Left colon (tissue), 2 donors: Measurements from ENCODE around the gene AKNA. TPM values are rescaled to one million over a fixed set of nuclear protein-coding genes. Genes with fewer than 3 reads are reported as not detected.

ENCODE experiments used
- ATAC-seq: fragments of 200-7000 bp; cut with Tn5 transposase; one replicate; pipeline ENCODE4 v1.9.1; 2020; ENCODE audit warnings: mild to moderate bottlenecking, moderate library complexity
- DNase-seq, 2 donors: peaks; one replicate each; pipeline ENCODE4 v3.0.0-alpha.2; 2020
- intact Hi-C, 2 donors: fragments of 100-400 bp; cut with DNase I in 1 of 2; cut with micrococcal nuclease in 1 of 2; formaldehyde crosslinking; loops; one replicate each; pipeline versions ENCODE4 v1.11.2 to v1.14.0; 2022; cut with DNase I, micrococcal nuclease
- total RNA-seq, 2 donors: library from RNA; stranded (reverse); fragmentation: NEBNext Ultra II Directional; extraction: Animal tissue kit (Norgen Biotek cat#: 25700); gene quantifications; one replicate each; pipeline ENCODE4 v1.2.1, GENCODE V29; 2021
- donor health status: DM: no; HTN: no; CAD: no.
- donor health status: DM: yes; HTN: yes; CAD: no.

The AKNA gene
- total RNA-seq, 2 donors from 2014 or later = 32.4 to 35.9 TPM

DNA sequence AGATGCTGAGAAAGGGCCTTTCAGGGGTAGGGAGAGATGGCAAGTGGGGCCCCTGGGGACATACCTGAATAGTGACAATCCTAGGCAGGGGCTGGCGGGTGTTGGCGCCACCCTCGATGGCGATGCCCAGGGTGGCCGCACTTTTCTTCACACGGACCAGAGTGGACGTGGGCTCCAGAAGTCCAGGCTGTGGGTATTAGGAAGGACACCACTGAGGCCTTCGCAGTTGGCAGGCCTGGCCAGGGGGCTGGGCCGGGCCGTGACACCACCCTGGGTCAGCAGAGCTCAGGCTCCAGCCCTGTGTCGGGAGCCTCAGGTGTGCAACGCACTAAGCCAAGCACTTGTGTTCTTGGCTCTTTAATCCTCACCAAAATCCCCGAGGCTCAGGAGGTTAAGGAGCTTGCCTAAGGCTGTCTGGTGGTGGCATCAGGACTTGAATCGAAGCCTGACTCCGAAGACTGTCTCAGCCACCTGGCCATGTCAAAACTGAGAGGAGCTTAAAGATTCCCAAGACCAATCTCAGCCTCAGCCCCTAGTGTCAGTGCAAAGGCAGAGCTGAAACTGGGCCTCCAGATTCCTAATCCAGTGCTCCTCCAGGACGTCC lies 15.5 kb upstream of the AKNA start:
- intact Hi-C loops = no loop called here
- DNase-seq = no peak

DNA sequence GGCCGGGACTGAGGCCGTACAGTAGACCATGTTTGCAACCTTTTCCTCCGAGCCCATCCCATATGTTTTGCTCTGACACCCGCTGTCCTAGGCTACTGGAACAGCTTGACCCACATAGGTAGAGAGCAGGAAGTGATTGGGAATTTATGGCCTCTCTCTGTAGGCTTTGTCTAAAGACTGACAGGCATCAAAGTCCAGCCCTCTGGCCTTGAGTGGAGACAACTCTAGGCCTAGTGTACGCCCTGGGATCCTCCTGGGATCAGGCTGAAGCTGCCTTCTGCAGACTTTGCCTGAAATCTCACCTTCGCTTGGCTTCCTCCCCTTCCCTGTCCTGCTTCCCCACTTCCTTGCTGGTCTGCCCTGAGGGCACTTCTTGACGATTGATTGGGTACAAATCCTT lies 13.6 kb upstream of the AKNA start:
- intact Hi-C loops = no loop called here
- peak; percentile 57 for ATAC-seq
- DNase-seq = peak; percentile 54 to 66

More for the DNA sequence above, 15.5 kb upstream of the AKNA start:
- ATAC-seq = no peak

DNA sequence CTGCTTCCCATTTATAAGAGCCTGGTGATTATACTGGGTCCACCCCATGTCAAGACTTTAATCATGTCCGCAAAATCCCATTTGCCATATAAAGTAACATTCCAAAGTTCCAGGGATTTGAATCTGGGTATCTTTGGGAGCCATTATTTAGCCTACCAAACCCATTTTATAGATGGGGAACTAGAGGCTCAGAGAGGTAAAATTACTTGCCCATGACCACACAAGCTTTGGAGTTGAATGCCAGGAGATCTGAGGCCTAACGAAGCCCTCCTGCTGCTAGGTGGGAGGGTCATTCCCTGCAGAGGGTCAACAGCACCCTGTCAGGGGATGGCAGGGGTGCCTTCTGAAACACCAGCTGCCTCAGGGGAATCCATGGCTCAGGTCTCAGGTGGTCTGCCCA lies 13.0 kb upstream of the AKNA start:
- intact Hi-C loops = no loop called here
- DNase-seq (no peak), ATAC-seq (no peak)

DNA sequence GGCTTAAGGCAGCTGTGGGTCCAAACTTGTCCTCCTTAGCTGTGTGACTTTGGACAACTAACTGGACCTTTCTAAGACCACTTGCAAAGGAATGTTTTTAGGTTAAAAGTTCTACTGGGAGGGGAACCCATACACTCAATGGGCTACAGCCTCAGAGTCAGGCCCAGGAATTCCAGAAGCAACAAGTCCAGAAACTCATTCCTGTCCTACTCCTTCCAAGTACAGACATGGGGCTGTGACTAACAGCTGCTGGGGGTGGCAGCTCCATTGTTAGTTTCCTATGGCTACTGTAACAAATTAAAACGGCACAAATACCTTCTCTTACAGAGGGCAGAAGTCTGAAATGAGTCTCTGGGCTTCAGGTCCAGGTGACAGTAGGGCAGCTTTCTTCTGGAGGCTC lies 12.4 kb upstream of the AKNA start:
- DNase-seq (no peak), ATAC-seq (no peak)
- intact Hi-C loops = no loop called here

DNA sequence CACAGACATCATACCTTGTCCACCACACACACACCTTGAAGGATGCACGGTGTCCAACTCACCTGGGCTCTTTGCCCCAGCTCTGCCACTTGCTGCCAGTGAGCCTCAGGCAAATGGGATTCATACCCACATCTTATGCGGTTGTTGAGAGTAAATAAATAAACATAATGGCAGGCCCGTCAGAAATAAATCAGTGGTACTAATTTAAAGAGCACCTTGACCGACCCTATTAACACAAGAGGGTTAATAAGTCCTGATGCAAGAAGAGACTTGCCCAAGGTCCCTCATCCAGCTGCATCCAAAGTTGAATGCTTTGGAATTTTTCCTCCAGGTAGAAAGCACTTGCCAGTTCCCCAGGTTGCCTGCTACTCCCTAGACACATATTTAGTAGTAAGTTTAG lies 11.6 kb upstream of the AKNA start:
- no peak for ATAC-seq
- intact Hi-C loops = no loop called here
- no peak for DNase-seq

DNA sequence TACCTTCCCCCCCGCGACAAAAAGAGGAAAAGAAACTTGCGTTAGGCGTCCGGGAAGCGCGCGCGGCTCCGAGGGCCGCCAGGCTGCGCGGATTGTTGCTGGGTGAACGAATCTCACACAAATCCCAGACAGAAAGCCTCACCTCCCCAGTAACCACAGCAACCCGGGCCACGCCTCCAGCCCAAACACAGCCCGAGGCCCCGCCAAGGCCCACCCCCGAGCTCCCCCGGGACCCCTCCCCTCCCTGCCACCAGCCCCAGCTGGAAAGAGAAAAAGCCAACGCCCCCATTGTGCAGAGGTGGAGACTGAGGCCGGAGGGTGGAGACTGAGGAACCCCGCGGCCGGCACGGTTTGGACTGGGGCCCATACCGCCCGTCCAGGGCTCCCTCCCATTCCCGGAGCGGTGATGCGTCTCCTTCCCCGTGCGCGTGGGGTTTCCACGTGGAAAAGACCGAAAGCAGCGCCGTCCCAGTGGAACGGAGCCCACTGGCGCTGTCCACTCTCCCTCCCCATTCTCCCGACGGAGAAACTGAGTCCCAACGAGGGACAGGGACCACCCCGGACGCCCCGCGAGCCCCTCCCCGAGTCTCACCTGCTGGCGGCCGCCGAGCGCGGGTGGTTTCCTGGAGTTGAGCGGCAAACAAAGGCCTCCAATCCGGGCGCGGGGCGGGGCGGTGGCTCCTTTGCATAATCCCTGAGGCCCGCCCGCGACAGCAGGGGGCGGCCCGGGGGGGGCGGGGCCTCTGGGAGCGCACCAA lies 10.2 kb upstream of the AKNA start:
- intact Hi-C loops = no loop called here
- ATAC-seq = peak; percentile 82
- peak; percentile 97 to 100 for DNase-seq

DNA sequence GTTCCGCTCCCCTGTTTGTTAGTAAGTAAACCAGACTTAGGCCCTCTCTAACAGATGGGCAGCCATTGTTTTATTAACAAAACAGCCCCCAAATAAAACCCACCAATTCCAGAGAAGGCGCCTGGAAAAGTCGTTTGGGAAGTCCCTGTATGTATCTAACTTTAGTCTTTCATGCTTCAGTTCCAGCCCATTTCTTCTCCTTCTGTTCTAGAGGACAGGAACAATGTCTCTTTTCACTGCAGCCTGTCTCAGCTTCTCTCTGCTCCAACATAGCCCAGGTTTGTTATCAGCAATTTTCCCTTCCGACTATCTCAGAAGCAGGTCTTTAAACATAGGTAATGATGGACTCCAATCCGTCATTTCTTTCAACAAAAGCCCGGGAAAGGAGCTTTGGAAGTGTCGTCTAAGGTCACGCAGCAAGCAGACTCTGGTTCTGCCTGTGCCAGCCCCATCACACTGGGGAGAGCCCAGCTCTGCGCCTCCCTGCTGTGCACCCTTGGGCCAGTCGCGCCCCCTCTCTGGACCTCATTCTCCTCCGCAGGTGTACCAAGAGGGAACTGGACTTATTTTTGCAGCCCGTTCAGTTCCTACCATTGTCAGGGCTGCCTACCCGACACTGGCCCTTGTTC lies 9.6 kb upstream of the AKNA start:
- intact Hi-C loops = no loop called here
- peak; percentile 3 for ATAC-seq
- DNase-seq = no peak

DNA sequence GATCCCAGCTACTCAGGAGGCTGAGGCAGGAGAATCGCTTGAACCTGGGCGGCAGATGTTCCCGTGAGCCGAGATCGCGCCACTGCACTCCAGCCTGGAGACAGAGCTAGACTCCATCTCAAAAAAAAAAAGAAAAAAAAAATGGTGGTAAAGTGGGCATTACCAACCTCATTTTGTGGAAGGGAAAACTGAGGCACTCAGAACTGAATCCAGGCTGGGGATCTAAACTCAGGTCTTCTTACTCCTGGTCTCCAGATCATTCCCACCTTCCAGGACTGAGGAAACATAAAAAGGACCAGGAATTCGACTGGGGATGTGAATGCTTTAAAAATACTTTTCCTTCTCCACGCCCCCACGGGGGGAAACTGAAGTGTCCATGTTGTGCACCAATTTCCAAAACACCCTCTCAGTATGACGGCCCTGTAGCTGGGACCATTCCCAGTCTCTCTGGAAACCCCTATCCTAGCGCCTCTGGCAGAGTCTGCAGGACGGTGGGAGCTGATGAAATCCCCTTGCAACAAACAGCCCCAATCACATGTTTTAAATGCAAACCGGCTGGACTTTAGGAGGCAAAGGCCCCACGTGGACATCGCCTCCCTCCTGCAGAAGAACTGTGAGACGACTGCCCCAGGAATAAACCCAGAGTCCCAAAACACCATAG lies 8.9 kb upstream of the AKNA start:
- ATAC-seq = no peak
- DNase-seq = no peak
- intact Hi-C loops = no loop called here

DNA sequence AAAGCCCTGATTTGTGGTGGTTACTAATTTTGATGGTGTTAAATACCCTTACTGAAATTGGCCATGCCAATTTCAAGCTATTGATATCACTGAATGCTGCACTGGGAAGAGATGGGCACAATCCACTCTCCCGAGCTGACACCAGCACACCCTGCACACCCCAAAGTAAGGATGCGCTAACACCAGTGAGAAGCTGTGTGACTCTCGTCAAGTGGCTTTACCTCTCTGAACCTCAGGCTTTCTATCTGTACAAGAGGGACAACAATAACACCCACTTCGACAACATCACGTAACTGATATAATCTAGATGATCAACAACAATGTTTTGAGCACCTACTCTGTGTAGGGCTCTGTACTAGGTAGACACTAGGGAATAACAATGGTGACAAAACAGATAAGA lies 8.0 kb upstream of the AKNA start:
- no peak for DNase-seq
- intact Hi-C loops = no loop called here
- no peak for ATAC-seq

DNA sequence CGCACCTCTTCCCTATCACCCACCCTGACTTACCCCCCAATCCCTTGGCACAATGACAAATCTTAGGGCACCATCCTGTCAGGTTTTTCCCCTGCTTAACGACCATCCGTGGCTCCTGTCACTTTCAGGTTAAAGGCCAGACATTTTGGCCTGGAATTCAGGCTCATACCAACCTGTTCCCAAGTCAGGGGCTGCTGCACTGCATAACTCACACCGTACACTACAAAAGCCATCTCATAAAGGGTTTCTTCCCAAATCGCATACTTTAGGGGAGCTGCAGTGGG lies 7.5 kb upstream of the AKNA start:
- intact Hi-C loops = no loop called here
- ATAC-seq (no peak), DNase-seq (no peak)

DNA sequence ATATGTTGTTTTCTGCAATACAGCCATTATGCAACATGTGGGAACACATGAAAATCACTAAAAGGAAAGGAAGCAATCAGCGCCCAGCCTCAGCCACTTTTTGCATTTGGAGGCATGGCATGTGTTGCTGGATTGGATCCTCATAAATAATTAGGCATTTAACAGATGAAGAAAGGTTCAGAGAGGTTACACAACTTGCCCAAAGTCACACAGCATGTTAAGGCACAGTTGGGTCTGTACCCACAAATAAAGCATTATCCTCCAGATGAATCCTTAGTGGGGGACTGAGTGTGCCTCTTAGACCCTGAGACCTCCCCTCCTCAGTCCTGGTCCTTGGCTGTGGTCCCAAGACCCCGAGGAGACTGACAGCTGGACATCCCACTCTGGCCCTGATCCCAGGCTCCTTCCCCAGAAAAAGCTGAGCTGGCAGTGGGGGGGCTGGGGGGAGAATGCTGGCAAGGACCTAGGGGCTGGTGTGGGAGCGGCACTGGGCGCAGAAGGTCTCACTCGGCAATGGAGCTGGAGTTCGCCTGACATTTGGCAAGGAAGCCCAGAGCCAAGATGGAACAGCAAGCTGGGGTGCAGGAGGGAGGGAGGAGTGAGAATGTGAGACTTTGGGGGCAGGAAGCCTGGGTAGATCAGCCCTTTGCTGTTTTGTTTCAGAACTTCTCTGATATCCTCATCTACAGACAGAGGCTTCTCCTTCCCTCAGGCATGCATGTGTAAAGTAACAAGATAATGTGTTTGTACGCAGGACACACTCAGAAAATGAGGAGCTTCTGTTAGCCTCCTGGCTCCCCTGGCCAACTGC lies 6.9 kb upstream of the AKNA start:
- intact Hi-C loops = no loop called here
- no peak for ATAC-seq
- DNase-seq = peak in 1 of 2 donors; percentile 35

DNA sequence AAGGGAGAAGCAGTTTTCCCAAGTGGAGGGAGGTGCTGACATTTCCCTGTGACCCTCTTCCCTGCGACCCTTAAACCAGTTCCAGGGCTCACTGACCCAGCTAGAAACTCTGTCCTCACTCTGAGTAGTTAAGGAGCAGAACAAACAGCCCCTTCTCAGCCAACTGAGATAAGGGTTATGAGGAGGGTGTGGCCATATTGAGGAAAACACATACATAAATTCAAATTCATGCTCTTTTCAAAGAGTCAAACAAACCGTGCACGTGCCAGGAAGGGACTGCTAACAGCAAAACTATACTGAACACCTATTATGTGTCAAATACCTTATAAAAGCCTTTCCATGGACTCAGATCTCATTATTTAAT lies 4.9 kb upstream of the AKNA start:
- DNase-seq = peak; percentile 65 to 81
- intact Hi-C loops = no loop called here
- peak; percentile 79 for ATAC-seq

DNA sequence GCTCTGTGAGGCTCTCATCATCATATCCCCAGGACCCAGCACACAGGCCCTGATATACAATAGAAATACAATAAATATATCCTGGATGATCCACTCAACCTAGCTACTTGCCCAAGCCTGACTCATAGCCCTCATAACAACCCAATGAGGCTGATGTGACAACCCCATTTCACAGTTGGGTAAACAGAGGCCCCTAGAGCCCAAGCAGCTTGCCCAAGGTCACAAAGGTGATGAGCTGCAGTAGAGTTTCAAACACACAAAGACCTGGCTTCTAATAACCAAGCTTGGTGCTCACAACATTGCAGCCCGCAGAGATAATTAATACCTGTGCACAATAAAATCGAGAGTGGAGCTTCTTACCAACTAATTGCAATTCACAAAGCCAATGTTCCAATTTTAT lies 3.2 kb upstream of the AKNA start:
- DNase-seq (no peak), ATAC-seq (no peak)
- intact Hi-C loops = no loop called here

DNA sequence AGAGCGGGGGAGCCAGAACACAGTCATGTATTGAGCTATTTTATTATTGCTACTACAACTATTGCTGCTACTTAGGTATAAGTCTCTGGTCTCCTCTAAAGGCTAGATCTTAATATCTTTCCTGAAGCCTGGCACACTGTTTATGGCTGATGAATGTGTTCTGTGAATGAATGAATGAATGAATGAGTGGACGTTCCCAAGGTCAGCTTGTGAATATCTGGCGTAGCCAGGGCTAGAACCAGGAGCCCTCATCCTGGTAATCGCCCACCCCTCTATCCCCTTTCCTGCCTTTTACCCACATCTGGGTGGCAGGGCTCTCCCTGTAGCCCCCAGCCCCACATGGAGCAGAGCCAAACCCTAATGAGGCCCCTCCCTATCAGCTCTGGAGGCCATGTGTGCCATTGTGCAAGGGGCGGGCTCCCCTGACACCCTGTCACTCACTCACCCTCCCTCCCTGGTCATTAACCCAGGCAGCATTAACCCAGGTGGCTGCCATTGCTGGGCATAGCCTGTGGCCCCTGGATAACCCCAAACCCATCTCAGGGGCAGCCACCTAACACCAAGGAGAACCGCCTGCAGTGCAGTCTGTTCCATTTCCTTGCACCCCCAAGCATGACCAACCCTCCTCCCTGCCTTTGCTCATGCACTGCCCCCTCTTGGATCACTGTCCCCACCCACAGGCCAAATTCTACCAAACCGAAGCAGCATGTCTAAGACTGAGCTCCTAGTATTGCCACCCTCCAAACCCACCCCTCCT lies 2.0 kb upstream of the AKNA start:
- no peak for DNase-seq
- intact Hi-C loops = no loop called here
- ATAC-seq = no peak

DNA sequence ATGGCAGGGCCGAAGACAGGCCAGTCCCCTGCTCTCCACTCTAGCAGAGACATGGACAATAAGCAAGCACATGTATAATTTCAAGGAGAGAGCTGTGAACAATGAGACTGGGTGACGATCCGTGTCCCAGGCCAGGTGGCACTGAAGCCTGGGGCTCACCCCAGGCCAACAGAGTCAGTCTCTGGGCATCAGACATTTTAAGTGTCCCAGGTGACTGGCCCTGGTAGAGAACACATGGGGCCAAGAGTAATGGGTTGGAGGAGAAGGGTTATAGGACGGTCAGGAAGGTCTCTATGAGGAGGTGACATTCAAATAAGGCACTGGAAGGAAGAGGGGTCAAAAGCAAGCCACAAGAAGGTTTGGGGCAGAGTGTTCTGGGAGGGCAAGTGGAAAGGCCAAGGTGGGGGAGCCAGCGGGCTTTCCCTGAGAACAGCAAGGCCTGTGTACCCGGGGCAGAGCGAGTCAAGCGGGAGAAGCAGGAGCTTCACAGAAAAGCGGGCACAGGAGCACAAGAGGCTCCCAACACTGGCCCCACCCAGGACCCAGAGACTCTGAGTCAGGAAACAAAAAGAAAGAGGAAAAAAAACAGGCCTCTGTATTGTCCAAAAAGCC lies 1.1 kb upstream of the AKNA start:
- ATAC-seq = no peak
- no peak for DNase-seq
- intact Hi-C loops = no loop called here

DNA sequence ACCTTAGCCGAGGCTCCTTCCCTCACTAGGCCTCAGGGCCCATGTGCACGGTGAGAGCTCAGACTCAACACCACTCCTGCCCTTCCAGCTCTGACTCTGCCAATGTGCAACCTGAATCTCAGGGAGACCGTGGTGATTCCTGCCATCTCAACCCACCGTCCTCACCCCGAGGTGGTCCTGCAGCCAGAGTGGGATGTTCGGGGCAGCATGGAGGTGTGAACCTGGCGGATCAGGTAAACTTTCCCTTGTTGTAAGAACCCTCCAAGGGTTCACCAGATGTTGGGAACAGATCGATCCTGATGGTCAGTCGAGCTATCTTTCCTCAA lies 538 bp upstream of the AKNA start:
- intact Hi-C loops = no loop called here
- DNase-seq (no peak), ATAC-seq (no peak)

DNA sequence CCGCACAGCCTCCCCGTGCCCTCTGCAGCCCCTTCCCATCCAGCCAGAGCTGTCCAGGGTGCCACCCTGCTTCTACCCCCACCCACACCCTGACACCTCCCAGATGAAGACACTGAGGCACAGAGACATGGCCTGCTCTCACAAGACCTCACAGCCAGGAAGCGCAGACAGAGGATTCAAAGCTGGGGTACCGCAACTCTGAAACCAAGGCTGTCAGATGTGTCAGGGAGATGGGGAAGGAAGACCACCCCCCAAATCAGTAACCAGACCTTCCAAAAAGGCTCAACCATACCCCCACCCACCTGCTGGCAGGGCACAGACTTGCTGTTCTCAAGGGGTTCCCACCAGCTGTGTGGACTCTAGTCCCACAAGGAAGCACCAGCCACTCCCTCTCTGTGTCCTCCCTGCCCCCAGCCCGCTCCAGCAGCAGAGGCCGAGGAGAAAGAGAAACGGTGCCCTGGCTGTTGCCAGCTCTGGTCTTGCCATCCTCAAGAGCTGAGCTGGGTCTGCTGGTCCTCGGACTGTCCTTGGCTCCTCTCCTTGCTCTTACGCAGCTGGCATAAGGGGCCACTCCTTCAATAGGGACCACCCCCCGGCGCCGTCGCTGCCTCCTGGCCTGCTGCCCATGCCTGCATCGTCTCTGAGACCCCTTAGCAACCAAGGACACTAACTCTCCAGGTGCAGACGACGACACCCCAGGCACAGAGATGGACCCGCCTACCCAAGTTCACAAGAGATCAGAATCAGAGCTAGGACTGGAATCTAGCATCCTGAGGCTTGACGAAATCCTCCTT lies 699 bp downstream of the AKNA start:
- intact Hi-C loops = no loop called here
- DNase-seq = peak; percentile 77 to 83
- peak; percentile 79 for ATAC-seq
